C4-2B (cell line): ENCODE measurements around the gene C2orf78.

Experiments used
- CTCF ChIP-seq: fragments of 450-650 bp; conservative IDR thresholded peaks from 2 replicates; pipeline ENCODE4 v1.5.1; 2017; ENCODE audit warnings: mild to moderate bottlenecking
- ZFX ChIP-seq: fragments of 450-650 bp; IDR thresholded peaks from 2 replicates; pipeline ENCODE4 v1.6.1; 2017

DNA sequence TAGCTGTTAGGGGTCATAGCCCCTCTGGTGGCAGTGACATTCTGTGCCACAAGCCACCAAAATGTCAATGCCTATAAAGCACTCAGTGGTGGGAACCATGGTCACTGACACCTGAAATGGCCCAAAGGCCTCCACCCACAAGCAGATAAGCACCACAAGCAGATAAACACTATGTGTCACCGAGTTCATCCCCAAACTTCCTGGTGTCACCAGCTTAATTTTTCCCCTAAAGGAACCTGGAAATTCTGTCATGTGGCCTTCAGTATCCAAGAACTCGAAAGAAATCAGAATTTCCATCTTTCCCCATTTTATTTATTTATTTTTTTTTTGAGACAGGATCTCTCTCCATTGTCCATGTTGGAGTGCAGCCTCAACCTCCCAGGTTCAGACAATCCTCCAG is 43.2 kb upstream of the C2orf78 start:
- TF ChIP-seq CTCF (no peak), ZFX (no peak)
